Upper lobe of left lung (tissue), 4 donors: ENCODE data around the gene CEP95.

Experiments used
- POLR2A ChIP-seq, 4 donors: fragments of 450-650 bp; IDR thresholded peaks; one replicate each; pipeline ENCODE4 v1.5.1; 2016 to 2017; ENCODE audit warnings: antibody characterized with exemption in 4 of 4, mild to moderate bottlenecking in 2 of 4
- POLR2AphosphoS5 ChIP-seq, 2 donors: sonication (generic); formaldehyde crosslinking; IDR thresholded peaks; one replicate each; pipeline ENCODE4 v1.5.1; 2017; ENCODE audit warnings: antibody characterized with exemption in 2 of 2
- TF ChIP-seq, protein P1 (sequence below), 6 experiments: fragments of 450-650 bp in 4 of 6; fragments of 200-600 bp in 2 of 6; sonication (generic) in 2 of 6; IDR thresholded peaks; one replicate each; pipeline ENCODE4 v1.5.1; 2016 to 2019; ENCODE audit warnings: antibody characterized with exemption in 6 of 6

GRCh38 chr17:64502021-64502420 is 4.8 kb upstream of the CEP95 start:
- TF ChIP-seq POLR2A (IDR thresholded peaks at IDR 0.05) (no peak), POLR2AphosphoS5 (IDR thresholded peaks at IDR 0.05) (no peak)
- TF ChIP-seq, protein P1, sequence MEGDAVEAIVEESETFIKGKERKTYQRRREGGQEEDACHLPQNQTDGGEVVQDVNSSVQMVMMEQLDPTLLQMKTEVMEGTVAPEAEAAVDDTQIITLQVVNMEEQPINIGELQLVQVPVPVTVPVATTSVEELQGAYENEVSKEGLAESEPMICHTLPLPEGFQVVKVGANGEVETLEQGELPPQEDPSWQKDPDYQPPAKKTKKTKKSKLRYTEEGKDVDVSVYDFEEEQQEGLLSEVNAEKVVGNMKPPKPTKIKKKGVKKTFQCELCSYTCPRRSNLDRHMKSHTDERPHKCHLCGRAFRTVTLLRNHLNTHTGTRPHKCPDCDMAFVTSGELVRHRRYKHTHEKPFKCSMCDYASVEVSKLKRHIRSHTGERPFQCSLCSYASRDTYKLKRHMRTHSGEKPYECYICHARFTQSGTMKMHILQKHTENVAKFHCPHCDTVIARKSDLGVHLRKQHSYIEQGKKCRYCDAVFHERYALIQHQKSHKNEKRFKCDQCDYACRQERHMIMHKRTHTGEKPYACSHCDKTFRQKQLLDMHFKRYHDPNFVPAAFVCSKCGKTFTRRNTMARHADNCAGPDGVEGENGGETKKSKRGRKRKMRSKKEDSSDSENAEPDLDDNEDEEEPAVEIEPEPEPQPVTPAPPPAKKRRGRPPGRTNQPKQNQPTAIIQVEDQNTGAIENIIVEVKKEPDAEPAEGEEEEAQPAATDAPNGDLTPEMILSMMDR (IDR thresholded peaks at IDR 0.05), result no peak
